HCT116 (cell line): ENCODE measurements around the gene PATZ1.

ENCODE experiments used
- CEBPB ChIP-seq: IDR thresholded peaks from 2 replicates; pipeline ENCODE4 v1.6.1; 2012; ENCODE audit warnings: low read depth
- CTCF ChIP-seq, 3 experiments: fragments of 200-600 bp in 1 of 3; sonication (generic) in 1 of 3; IDR thresholded peaks in 2 of 3; conservative IDR thresholded peaks in 1 of 3; 2 replicates each; pipeline ENCODE4 v1.5.1; 2012 to 2017; ENCODE audit warnings: low read depth in 2 of 3, low read length in 2 of 3, antibody characterized with exemption in 1 of 3, borderline replicate concordance in 1 of 3, control low read depth in 1 of 3, mild to moderate bottlenecking in 1 of 3, mixed read lengths in 1 of 3, mixed run types in 1 of 3, moderate library complexity in 1 of 3; ENCODE audit not compliant: insufficient read depth in 1 of 3
- EZH2phosphoT487 ChIP-seq: fragments of 200-600 bp; IDR thresholded peaks from 2 replicates; pipeline ENCODE4 v1.6.1; 2018; ENCODE audit warnings: antibody characterized with exemption, borderline replicate concordance
- POLR2A ChIP-seq: IDR thresholded peaks from 2 replicates; pipeline ENCODE4 v1.7.0; 2011; ENCODE audit warnings: borderline replicate concordance; ENCODE audit not compliant: insufficient read depth, insufficient read length; ENCODE audit errors: extremely low read depth

GRCh38 chr22:31360029-31360428 is 13.9 kb upstream of the PATZ1 start:
- TF ChIP-seq CTCF (IDR thresholded peaks at IDR 0.05 in 2 of 3, conservative IDR thresholded peaks at IDR 0.05 in 1 of 3; ENCODE audit: borderline replicate concordance in 1 of 3, insufficient read depth in 1 of 3, low read depth in 2 of 3, low read length in 2 of 3) = no peak
- no peak for TF ChIP-seq EZH2phosphoT487
- TF ChIP-seq CEBPB = no peak
- TF ChIP-seq POLR2A = no peak
